Activated naive CD4-positive, alpha-beta T cell treated with anti-CD3 and anti-CD28 coated beads, Interleukin-2, amount 50 U/mL, for 24 hours (primary cell): ENCODE measurements around the gene MAP3K15.

ENCODE experiments used
- H3K27ac Mint-ChIP-seq: one replicate; pipeline ENCODE4 v1.8.0; 2021; ENCODE audit warnings: mild to moderate bottlenecking, mixed read lengths
- H3K27me3 Mint-ChIP-seq: one replicate; pipeline ENCODE4 v1.8.0; 2021; ENCODE audit warnings: mixed read lengths
- H3K36me3 Mint-ChIP-seq: one replicate; pipeline ENCODE4 v1.8.0; 2021; ENCODE audit warnings: mixed read lengths
- H3K4me1 Mint-ChIP-seq: one replicate; pipeline ENCODE4 v1.8.0; 2021; ENCODE audit warnings: mixed read lengths
- H3K4me3 Mint-ChIP-seq: one replicate; pipeline ENCODE4 v1.8.0; 2021; ENCODE audit warnings: mild to moderate bottlenecking, mixed read lengths
- H3K9me3 Mint-ChIP-seq: one replicate; pipeline ENCODE4 v1.8.0; 2021; ENCODE audit warnings: mixed read lengths

Gene MAP3K15

GRCh38 chrX:19514791-19515614 is at the start of gene MAP3K15:
Gene MAP3K15 (minus strand): TSS chrX:19515508. CDS start chrX:19515261, 247 bp downstream.
- no peaks in the 10 kb centered on the region for H3K9me3 Mint-ChIP-seq
- no peak within 1 kb of the TSS for H3K27ac Mint-ChIP-seq
- H3K27me3 Mint-ChIP-seq, result peaks cover 20% of the 10 kb centered on the region
- no peaks in the 10 kb centered on the region for H3K4me1 Mint-ChIP-seq
- no peaks in the 10 kb centered on the region for H3K36me3 Mint-ChIP-seq
- H3K4me3 Mint-ChIP-seq, result peak within 1 kb of the TSS; percentile 30

- Mint-ChIP-seq H3K4me3 (no peak overlapping the region), H3K4me1 (peaks cover 16% of the 10 kb centered on the region), H3K9me3 (no peaks in the 10 kb centered on the region), H3K27me3 (no peaks in the 10 kb centered on the region), H3K36me3 (peaks cover 2% of the 10 kb centered on the region), H3K27ac (peak overlapping the region; percentile 79)
Observed at GRCh38 chrX:19564606-19565005, 49.3 kb upstream of the MAP3K15 start.

- Mint-ChIP-seq H3K4me3 (no peak overlapping the region), H3K27ac (no peak overlapping the region), H3K36me3 (peaks cover 2% of the 10 kb centered on the region), H3K4me1 (peaks cover 16% of the 10 kb centered on the region), H3K27me3 (no peaks in the 10 kb centered on the region), H3K9me3 (no peaks in the 10 kb centered on the region)
Observed at GRCh38 chrX:19563746-19564145, 48.4 kb upstream of the MAP3K15 start.

- Mint-ChIP-seq H3K36me3 (peaks cover 2% of the 10 kb centered on the region), H3K9me3 (no peaks in the 10 kb centered on the region), H3K27me3 (no peaks in the 10 kb centered on the region), H3K4me3 (no peak overlapping the region), H3K27ac (no peak overlapping the region), H3K4me1 (peaks cover 16% of the 10 kb centered on the region)
Observed at GRCh38 chrX:19563327-19563726, 48.0 kb upstream of the MAP3K15 start.

GRCh38 chrX:19560611-19561010 is 45.3 kb upstream of the MAP3K15 start:
- peaks cover 14% of the 10 kb centered on the region for H3K4me1 Mint-ChIP-seq

GRCh38 chrX:19557822-19558221 is 42.5 kb upstream of the MAP3K15 start:
- no peak overlapping the region for H3K4me3 Mint-ChIP-seq
- peaks cover 1% of the 10 kb centered on the region for H3K36me3 Mint-ChIP-seq
- H3K27ac Mint-ChIP-seq, result peak overlapping the region; percentile 70
- H3K27me3 Mint-ChIP-seq, result no peaks in the 10 kb centered on the region
- H3K4me1 Mint-ChIP-seq, result peaks cover 16% of the 10 kb centered on the region
- H3K9me3 Mint-ChIP-seq, result no peaks in the 10 kb centered on the region

More at GRCh38 chrX:19560611-19561010, 45.3 kb upstream of the MAP3K15 start:
- H3K36me3 Mint-ChIP-seq, result peaks cover 1% of the 10 kb centered on the region
- H3K27me3 Mint-ChIP-seq, result no peaks in the 10 kb centered on the region
- no peaks in the 10 kb centered on the region for H3K9me3 Mint-ChIP-seq
- no peak overlapping the region for H3K27ac Mint-ChIP-seq
- no peak overlapping the region for H3K4me3 Mint-ChIP-seq

GRCh38 chrX:19556202-19556601 is 40.9 kb upstream of the MAP3K15 start:
- Mint-ChIP-seq H3K36me3 (peaks cover 1% of the 10 kb centered on the region), H3K27me3 (no peaks in the 10 kb centered on the region), H3K27ac (peak overlapping the region; percentile 82), H3K4me1 (peaks cover 16% of the 10 kb centered on the region), H3K9me3 (no peaks in the 10 kb centered on the region), H3K4me3 (no peak overlapping the region)

GRCh38 chrX:19555683-19556082 is 40.4 kb upstream of the MAP3K15 start:
- Mint-ChIP-seq H3K36me3 (peaks cover 1% of the 10 kb centered on the region), H3K27me3 (no peaks in the 10 kb centered on the region), H3K27ac (peak overlapping the region; percentile 82), H3K9me3 (no peaks in the 10 kb centered on the region), H3K4me1 (peaks cover 16% of the 10 kb centered on the region), H3K4me3 (no peak overlapping the region)

- peak overlapping the region; percentile 51 for H3K27ac Mint-ChIP-seq
- H3K4me1 Mint-ChIP-seq, result peaks cover 16% of the 10 kb centered on the region
- no peaks in the 10 kb centered on the region for H3K27me3 Mint-ChIP-seq
- H3K9me3 Mint-ChIP-seq, result no peaks in the 10 kb centered on the region
- no peak overlapping the region for H3K4me3 Mint-ChIP-seq
- peaks cover 1% of the 10 kb centered on the region for H3K36me3 Mint-ChIP-seq
Observed at GRCh38 chrX:19555236-19555635, 39.9 kb upstream of the MAP3K15 start.

GRCh38 chrX:19554786-19555185 is 39.5 kb upstream of the MAP3K15 start:
- peaks cover 1% of the 10 kb centered on the region for H3K36me3 Mint-ChIP-seq
- no peaks in the 10 kb centered on the region for H3K9me3 Mint-ChIP-seq
- no peaks in the 10 kb centered on the region for H3K27me3 Mint-ChIP-seq
- H3K4me1 Mint-ChIP-seq, result peaks cover 16% of the 10 kb centered on the region
- H3K4me3 Mint-ChIP-seq, result no peak overlapping the region
- H3K27ac Mint-ChIP-seq, result peak overlapping the region; percentile 51

GRCh38 chrX:19552793-19553192 is 37.5 kb upstream of the MAP3K15 start:
- no peaks in the 10 kb centered on the region for H3K9me3 Mint-ChIP-seq
- no peak overlapping the region for H3K4me3 Mint-ChIP-seq
- H3K27me3 Mint-ChIP-seq, result no peaks in the 10 kb centered on the region
- peaks cover 25% of the 10 kb centered on the region for H3K4me1 Mint-ChIP-seq
- H3K27ac Mint-ChIP-seq, result peak overlapping the region; percentile 30
- peaks cover 7% of the 10 kb centered on the region for H3K36me3 Mint-ChIP-seq

GRCh38 chrX:19549838-19550237 is 34.5 kb upstream of the MAP3K15 start:
- no peak overlapping the region for H3K4me3 Mint-ChIP-seq
- H3K27me3 Mint-ChIP-seq, result no peaks in the 10 kb centered on the region
- peaks cover 8% of the 10 kb centered on the region for H3K36me3 Mint-ChIP-seq
- no peak overlapping the region for H3K27ac Mint-ChIP-seq
- peaks cover 10% of the 10 kb centered on the region for H3K4me1 Mint-ChIP-seq
- no peaks in the 10 kb centered on the region for H3K9me3 Mint-ChIP-seq

GRCh38 chrX:19548934-19549333 is 33.6 kb upstream of the MAP3K15 start:
- Mint-ChIP-seq H3K27me3 (no peaks in the 10 kb centered on the region), H3K36me3 (peaks cover 12% of the 10 kb centered on the region), H3K27ac (no peak overlapping the region), H3K4me3 (no peak overlapping the region), H3K4me1 (peaks cover 14% of the 10 kb centered on the region), H3K9me3 (no peaks in the 10 kb centered on the region)

GRCh38 chrX:19548279-19548678 is 33.0 kb upstream of the MAP3K15 start:
- no peaks in the 10 kb centered on the region for H3K27me3 Mint-ChIP-seq
- H3K36me3 Mint-ChIP-seq, result peaks cover 13% of the 10 kb centered on the region
- H3K9me3 Mint-ChIP-seq, result no peaks in the 10 kb centered on the region
- peaks cover 14% of the 10 kb centered on the region for H3K4me1 Mint-ChIP-seq
- H3K4me3 Mint-ChIP-seq, result no peak overlapping the region
- peak overlapping the region; percentile 88 for H3K27ac Mint-ChIP-seq

- peaks cover 14% of the 10 kb centered on the region for H3K4me1 Mint-ChIP-seq
- no peak overlapping the region for H3K27ac Mint-ChIP-seq
- no peak overlapping the region for H3K4me3 Mint-ChIP-seq
- no peaks in the 10 kb centered on the region for H3K27me3 Mint-ChIP-seq
- no peaks in the 10 kb centered on the region for H3K9me3 Mint-ChIP-seq
- H3K36me3 Mint-ChIP-seq, result peaks cover 14% of the 10 kb centered on the region
Observed at GRCh38 chrX:19545651-19546050, 30.3 kb upstream of the MAP3K15 start.

GRCh38 chrX:19544693-19545305 is 29.5 kb upstream of the MAP3K15 start:
- Mint-ChIP-seq H3K9me3 (no peaks in the 10 kb centered on the region), H3K36me3 (peaks cover 14% of the 10 kb centered on the region), H3K4me3 (no peak overlapping the region), H3K27me3 (no peaks in the 10 kb centered on the region), H3K27ac (peak overlapping the region; percentile 83), H3K4me1 (peaks cover 14% of the 10 kb centered on the region)
